Aorta (tissue), 5 donors: ENCODE measurements around the gene SST. TPM values are rescaled to one million over a fixed set of nuclear protein-coding genes. Genes with fewer than 3 reads are reported as not detected.

Experiments used
- ATAC-seq: fragments of 200-7000 bp; cut with Tn5 transposase; one replicate; pipeline ENCODE4 v1.9.1; 2022; ENCODE audit warnings: moderate library complexity; ENCODE audit not compliant: low FRiP score
- DNase-seq, 2 donors: peaks; one replicate each; pipeline ENCODE4 v3.0.0-alpha.2; 2020
- H3K27ac ChIP-seq, 2 donors: one replicate each; pipeline ENCODE4 v1.5.1; 2013; ENCODE audit warnings: low read length in 2 of 2, mild to moderate bottlenecking in 2 of 2, moderate library complexity in 2 of 2, control low read depth in 1 of 2, inconsistent platforms in 1 of 2, low read depth in 1 of 2
- H3K27me3 ChIP-seq, 2 donors: one replicate each; pipeline ENCODE4 v1.6.1; 2013; ENCODE audit warnings: control low read depth in 1 of 2, low read length in 1 of 2, mild to moderate bottlenecking in 1 of 2, moderate library complexity in 1 of 2; ENCODE audit not compliant: insufficient read depth in 2 of 2, control insufficient read depth in 1 of 2
- H3K36me3 ChIP-seq, 2 donors: one replicate each; pipeline ENCODE4 v1.6.1; 2013; ENCODE audit warnings: control low read depth in 1 of 2, low read length in 1 of 2, mild to moderate bottlenecking in 1 of 2; ENCODE audit not compliant: insufficient read depth in 2 of 2, control insufficient read depth in 1 of 2
- H3K4me1 ChIP-seq, 2 donors: one replicate each; pipeline ENCODE4 v1.6.1; 2013; ENCODE audit warnings: low read length in 2 of 2, control low read depth in 1 of 2, mild to moderate bottlenecking in 1 of 2, moderate library complexity in 1 of 2; ENCODE audit not compliant: insufficient read depth in 2 of 2, control insufficient read depth in 1 of 2
- H3K4me3 ChIP-seq, 2 donors: one replicate each; pipeline ENCODE4 v1.5.1; 2013; ENCODE audit warnings: low read length in 2 of 2, control low read depth in 1 of 2, mild to moderate bottlenecking in 1 of 2
- H3K9me3 ChIP-seq: one replicate; pipeline ENCODE4 v1.6.1; 2013; ENCODE audit warnings: mild to moderate bottlenecking, low read length; ENCODE audit not compliant: control insufficient read depth
- WGBS, 2 donors: extraction: QIAGEN DNeasy Blood & Tissue Kit; methylation state at CpG; one replicate each; pipeline ENCODE4 v1.1.7; 2013; 5-methylcytosine and 5-hydroxymethylcytosine counted together
- intact Hi-C, 2 donors: fragments of 100-400 bp; cut with DNase I; formaldehyde crosslinking; loops; one replicate each; pipeline versions ENCODE4 v1.14.2 to v1.15.0; 2022
- long read RNA-seq, 2 donors: library from polyadenylated mRNA; unstranded; transcript quantifications; one replicate each; pipeline ENCODE4 v2.0.0, GENCODE V29; 2020 to 2021
- polyA plus RNA-seq, 2 donors: library from polyadenylated mRNA; stranded (reverse); fragments of 200-250 nt; gene quantifications; one replicate each; pipeline ENCODE4 v1.2.3, GENCODE V29; 2013
- total RNA-seq, 2 donors: library from RNA; stranded (reverse); fragmentation: NEBNext Ultra II Directional; extraction: Animal tissue kit (Norgen Biotek cat#: 25700); gene quantifications; one replicate each; pipeline ENCODE4 v1.2.1, GENCODE V29; 2021
- donor health status: healthy with polysubstance abuse.
- donor health status: Bipolar disorder and iron deficiency.
- donor health status: DM: no; HTN: no; CAD: no.
- donor health status: DM: no; HTN: no; CAD: no.
- donor health status: DM: yes; HTN: yes; CAD: no.

SST gene
- not detected for total RNA-seq
- polyA plus RNA-seq: 1 to 10 TPM in 1 of 2 donors, under 1 TPM in 1; 0.74 to 6.1 TPM
- long read RNA-seq, donor 1: 0 reads
- long read RNA-seq, donor 2: 0 reads

DNA sequence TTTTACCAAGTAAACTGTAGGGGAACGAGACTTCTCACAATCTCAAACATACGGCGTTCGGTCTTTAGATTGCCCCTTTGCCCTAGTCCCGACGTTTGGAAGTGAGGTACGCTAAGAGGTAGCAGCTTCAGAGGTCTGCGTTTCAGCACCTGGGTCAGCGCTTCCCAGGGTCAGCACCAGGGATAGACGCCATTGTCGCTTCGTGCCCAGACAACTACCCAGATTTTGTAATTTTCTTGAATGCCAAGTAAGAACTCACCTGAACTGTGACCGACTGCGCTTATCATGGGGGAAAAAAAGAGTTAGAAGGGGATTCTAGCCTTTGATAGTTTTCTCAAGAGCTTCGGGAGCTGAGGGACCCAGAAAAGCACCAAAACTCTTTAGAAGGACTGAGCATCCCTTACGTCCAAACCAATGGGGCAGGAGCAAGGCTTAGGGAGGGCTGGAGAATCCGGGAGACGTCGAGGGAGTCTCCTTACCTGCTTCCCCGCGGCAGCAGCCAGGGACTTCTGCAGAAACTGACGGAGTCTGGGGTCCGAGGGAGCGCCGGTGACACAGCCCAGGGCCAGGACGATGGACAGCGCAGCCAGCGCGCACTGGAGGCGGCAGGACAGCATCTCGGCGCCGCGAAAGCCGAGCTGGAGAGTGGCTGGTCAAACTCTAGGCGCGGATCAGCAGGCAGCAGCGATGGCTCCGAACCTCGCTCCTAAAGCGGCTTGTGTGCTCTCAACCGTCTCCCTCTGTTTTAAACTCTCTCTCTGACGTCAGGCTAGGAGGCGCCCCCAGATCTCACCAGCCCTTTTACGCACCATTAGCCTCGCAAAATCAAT is at the start of gene SST:
TSS of gene SST (minus strand) at position 720 of the 830 bp plus-strand sequence. CDS start at position 617, 103 bp downstream.
- no peak for ATAC-seq
- Histone ChIP-seq H3K27ac (no peak within 1 kb of the TSS), H3K4me3 (no peak within 1 kb of the TSS), H3K4me1 (no peaks in the 10 kb centered on the region), H3K9me3 (no peaks in the 10 kb centered on the region), H3K36me3 (no peaks in the 10 kb centered on the region), H3K27me3 (peaks cover 0 to 4% of the 10 kb centered on the region in 2 donors)
- intact Hi-C loops: no loop called here
- DNase-seq: peak; percentile 64 to 83
- 3 to 5% methylated on average over 46 of the region's 46 CpGs for WGBS, 2 donors

DNA sequence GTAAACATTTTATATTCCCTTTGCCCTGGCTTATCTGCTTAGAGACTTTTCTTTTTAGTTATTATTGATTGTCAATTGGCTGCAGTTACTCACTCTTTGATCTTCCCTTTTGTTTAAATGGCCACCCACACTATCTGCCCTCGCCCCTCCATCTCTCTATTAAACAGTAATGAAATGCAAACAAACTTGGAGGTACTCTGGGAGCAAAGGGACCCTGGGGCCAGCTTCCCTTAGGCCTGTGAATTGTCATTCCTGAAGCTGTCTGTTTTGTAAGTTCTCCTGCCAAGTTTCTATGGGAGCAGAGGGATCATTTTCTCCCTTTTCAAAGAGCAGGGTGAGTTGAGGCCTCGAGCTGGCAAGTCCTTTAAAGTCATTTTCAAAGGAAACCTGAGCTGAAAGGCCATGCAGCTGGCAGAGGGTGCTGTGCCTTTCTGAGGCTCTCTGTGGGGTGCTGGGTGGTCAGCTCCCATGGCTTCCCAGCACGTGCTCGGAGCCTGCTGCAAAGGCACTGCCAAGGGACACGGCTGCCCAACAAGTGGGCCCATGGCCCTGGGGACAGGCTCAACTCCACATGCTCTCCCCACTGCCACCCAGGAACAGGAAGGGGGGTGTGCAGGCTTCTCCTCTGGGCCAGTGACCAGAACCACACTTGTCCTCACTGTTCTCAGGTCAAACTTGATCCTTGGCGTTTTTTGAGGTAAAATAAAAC is 49.6 kb upstream of the SST start:
- no peak overlapping the region for H3K27ac ChIP-seq
- H3K4me3 ChIP-seq: no peak overlapping the region
- H3K9me3 ChIP-seq: no peaks in the 10 kb centered on the region
- H3K36me3 ChIP-seq: peaks cover 2 to 3% of the 10 kb centered on the region in 2 donors
- 33 to 44% methylated on average over 6 of the region's 6 CpGs for WGBS, 2 donors
- H3K4me1 ChIP-seq: no peaks in the 10 kb centered on the region
- no peaks in the 10 kb centered on the region for H3K27me3 ChIP-seq
- ATAC-seq: no peak
- no peak for DNase-seq
- intact Hi-C loops: loop anchor here in 1 of 2 donors (10.0 kb wide), 1 partner anchor 405 kb away; no protein-coding TSS in a partner anchor

DNA sequence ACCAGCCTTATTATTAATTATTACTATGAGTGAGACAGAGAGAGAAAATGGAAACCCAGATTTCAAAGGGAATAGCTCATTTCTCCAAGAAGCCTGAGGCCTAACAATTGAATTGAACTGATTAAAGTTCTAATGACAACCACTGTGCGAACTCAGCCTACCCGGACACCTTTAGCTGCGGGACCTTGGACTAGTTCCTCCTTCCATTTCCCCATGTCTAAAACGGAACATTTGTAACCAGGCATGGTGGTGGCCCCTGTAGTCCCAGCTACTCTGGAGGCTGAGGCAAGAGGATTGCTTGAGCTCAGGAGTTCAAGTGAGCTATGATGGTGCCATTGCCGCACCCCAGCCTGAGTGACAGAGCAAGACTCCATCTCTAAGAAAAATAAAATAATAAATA is 48.6 kb upstream of the SST start:
- ATAC-seq (no peak), DNase-seq (no peak)
- no peaks in the 10 kb centered on the region for H3K27me3 ChIP-seq
- no peaks in the 10 kb centered on the region for H3K4me1 ChIP-seq
- H3K4me3 ChIP-seq: no peak overlapping the region
- no peaks in the 10 kb centered on the region for H3K9me3 ChIP-seq
- WGBS, 2 donors: 95 to 96% methylated on average over 5 of the region's 5 CpGs
- intact Hi-C loops: loop anchor here in 1 of 2 donors (10.0 kb wide), 1 partner anchor 404 kb away; no protein-coding TSS in a partner anchor
- peaks cover 1 to 2% of the 10 kb centered on the region in 2 donors for H3K36me3 ChIP-seq
- no peak overlapping the region for H3K27ac ChIP-seq

DNA sequence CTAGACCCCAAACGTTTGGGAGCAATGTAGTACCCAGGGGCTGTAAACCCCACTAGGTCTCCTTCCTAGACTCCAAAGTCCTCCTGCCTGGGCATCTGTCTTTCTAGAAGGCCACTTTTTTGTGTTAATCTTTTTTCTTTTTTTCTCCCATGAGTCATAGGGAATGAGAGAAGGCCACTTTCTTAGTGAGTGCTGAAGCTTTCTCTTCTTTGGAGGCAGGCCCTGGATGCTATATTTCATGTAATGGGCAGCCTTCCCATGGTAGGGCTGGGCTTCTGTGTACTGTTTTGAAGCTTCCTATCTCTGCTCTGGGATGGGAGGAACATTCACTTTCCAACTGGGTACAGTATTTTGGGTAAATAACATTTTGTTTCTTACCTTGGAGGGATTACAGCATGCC is 47.4 kb upstream of the SST start:
- WGBS, 2 donors: 49 to 61% methylated on average over 1 of the region's 1 CpG
- Histone ChIP-seq H3K4me3 (no peak overlapping the region), H3K4me1 (no peaks in the 10 kb centered on the region), H3K27me3 (no peaks in the 10 kb centered on the region), H3K27ac (no peak overlapping the region), H3K36me3 (peaks cover 0 to 1% of the 10 kb centered on the region in 2 donors), H3K9me3 (no peaks in the 10 kb centered on the region)
- no peak for ATAC-seq
- intact Hi-C loops: loop anchor here in 1 of 2 donors (10.0 kb wide), 1 partner anchor 403 kb away; no protein-coding TSS in a partner anchor
- DNase-seq: no peak

DNA sequence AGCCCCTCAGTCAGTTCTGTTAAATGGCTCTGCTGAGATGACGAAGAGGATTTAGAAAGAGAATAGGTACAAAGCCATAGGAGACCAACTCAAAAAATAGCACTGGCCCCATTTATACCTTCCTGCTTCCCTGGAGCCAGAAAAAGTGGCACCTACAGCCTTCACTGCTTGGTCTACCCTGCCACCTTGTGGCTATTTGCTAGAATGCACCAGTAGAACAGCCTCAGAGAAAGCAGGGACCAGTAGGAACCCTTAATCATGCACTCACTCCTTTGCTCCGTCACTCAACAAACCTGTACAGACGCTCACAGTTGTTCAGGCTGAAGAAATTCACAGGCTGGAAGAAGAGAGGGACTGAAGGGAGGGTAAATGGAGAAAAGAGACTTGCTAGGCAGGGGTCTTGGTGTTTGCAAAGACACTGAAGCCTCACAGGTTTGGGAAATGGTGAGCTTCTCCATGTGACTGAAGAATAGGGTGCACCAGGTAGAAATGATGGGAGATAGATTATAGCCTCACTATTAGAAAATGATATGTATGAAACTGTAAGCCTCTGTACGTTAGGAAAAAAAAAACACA is 44.3 kb upstream of the SST start:
- H3K4me3 ChIP-seq: no peak overlapping the region
- ATAC-seq: peak; percentile 91
- H3K27me3 ChIP-seq: no peaks in the 10 kb centered on the region
- WGBS, 2 donors: 18 to 19% methylated on average over 4 of the region's 4 CpGs
- no peak overlapping the region for H3K27ac ChIP-seq
- no peaks in the 10 kb centered on the region for H3K4me1 ChIP-seq
- no peaks in the 10 kb centered on the region for H3K9me3 ChIP-seq
- intact Hi-C loops: loop anchor here in 1 of 2 donors (10.0 kb wide), 1 partner anchor 400 kb away; no protein-coding TSS in a partner anchor
- no peak for DNase-seq
- H3K36me3 ChIP-seq: no peaks in the 10 kb centered on the region

DNA sequence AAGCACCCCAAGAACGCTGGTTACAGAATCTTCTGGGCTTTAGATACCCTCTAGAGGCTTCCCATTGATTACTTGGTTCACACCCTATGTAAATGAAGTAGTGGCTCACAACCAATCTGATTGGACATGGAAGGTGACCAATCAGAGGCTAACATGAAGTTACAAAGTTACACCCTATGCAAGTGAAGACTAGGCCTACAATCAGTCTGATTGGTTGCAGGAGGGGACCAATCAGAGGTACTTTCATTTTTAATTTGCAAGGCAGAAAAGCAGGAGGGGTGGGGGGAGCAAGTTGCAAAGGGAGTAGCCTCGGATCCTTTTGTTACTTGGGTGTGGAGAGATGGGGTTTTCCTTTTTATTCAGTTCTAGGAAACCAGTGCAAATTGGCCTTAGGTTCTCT is 43.3 kb upstream of the SST start:
- DNase-seq (no peak), ATAC-seq (no peak)
- 85 to 88% methylated on average over 2 of the region's 2 CpGs for WGBS, 2 donors
- Histone ChIP-seq H3K9me3 (no peaks in the 10 kb centered on the region), H3K27me3 (no peaks in the 10 kb centered on the region), H3K4me3 (no peak overlapping the region), H3K4me1 (no peaks in the 10 kb centered on the region), H3K36me3 (no peaks in the 10 kb centered on the region), H3K27ac (no peak overlapping the region)
- intact Hi-C loops: loop anchor here in 1 of 2 donors (10.0 kb wide), 1 partner anchor 399 kb away; no protein-coding TSS in a partner anchor

DNA sequence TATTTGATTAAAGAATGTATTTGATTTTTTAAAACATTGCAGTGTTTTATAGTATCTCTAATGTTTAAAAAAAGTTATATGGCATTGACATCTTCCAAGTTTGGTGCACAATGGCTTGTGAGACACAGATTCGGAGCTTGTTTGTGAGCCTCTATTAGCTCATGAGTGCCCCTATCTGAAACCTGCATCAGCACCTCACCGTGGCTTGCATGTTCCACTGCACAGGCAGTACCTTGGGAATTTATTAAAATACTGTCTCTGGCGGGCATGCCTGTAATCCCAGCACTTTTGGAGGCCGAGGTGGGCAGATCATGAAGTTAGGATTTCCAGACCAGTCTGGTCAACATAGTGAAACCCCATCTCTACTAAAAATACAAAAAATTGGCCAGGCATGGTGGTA is 39.0 kb upstream of the SST start:
- Histone ChIP-seq H3K27me3 (no peaks in the 10 kb centered on the region), H3K9me3 (no peaks in the 10 kb centered on the region), H3K4me3 (no peak overlapping the region), H3K36me3 (no peaks in the 10 kb centered on the region), H3K27ac (no peak overlapping the region), H3K4me1 (no peaks in the 10 kb centered on the region)
- no peak for DNase-seq
- 78% methylated on average over 4 of the region's 4 CpGs for WGBS, 2 donors
- intact Hi-C loops: no loop called here
- no peak for ATAC-seq

DNA sequence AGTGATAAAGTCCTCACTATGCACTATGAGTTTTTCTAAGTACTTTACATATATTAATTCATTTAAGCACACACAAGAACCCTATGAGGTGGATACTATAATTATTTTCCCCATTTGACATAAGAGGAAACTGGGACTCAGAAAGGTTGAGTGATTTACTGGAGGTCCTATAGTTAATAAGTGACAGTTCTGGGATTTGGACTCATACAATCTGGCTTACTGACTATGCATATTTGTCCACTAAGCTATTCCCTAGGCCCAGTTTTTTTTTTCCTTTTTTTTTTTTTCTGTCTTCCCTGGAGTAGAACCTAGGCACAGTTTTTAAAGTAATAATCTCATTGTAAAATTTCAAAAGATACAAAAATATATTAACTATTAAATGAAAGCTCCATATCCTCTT is 38.5 kb upstream of the SST start:
- no peaks in the 10 kb centered on the region for H3K27me3 ChIP-seq
- ATAC-seq: no peak

More for the DNA sequence above, 38.5 kb upstream of the SST start:
- no peaks in the 10 kb centered on the region for H3K36me3 ChIP-seq
- H3K4me1 ChIP-seq: no peaks in the 10 kb centered on the region
- no peaks in the 10 kb centered on the region for H3K9me3 ChIP-seq
- no peak for DNase-seq
- no peak overlapping the region for H3K27ac ChIP-seq
- H3K4me3 ChIP-seq: no peak overlapping the region
- intact Hi-C loops: no loop called here
